ENCODE data around the gene C2CD3.
"Not testable (repeated sequence)": the region's sequence is repeated elsewhere in the genome, so short reads cannot be mapped to it uniquely, and the experiment has no call there.

The C2CD3 gene

GRCh38 chr11:74120260-74121035, 50.4 kb downstream of the C2CD3 start:
- not testable (repeated sequence) for DNase-seq (ENCODE audit: low spot score)

DNA sequence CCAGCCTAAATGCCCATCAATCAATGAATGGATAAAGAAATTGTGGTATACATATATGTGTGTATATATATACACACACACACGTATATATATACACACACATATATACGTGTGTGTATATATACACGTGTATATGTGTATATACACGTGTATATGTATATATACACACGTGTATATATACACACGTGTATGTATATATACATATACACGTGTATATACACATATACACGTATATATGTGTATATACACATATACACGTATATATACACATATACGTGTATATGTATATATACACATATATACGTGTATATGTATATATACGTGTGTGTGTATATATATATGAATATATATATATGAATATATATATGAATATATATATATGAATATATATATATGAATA, 54.1 kb downstream of the C2CD3 start:
- no peak for DNase-seq (ENCODE audit: low spot score)

DNA sequence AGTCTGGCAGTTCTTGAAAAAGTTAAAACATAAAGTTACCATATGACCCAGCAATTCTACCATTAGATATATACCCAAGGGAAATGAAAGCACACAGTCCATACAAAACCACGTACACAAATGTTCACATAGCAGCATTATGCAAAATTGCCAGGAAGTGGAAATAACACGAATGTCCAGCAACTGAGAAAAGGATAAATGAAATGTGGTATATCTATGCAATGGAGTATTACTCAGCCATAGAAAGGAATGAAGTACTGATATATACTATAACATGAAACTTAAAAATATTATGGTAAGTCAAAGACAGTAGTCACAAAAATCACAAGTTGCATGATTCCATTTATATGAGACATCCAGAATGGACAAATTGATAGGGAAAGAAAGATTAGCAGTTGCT, 57.9 kb downstream of the C2CD3 start:
- DNase-seq (ENCODE audit: low spot score), result no peak

GRCh38 chr11:74106124-74106523, 64.7 kb downstream of the C2CD3 start:
- no peak for DNase-seq (ENCODE audit: low spot score)

GRCh38 chr11:74102321-74102720, 68.5 kb downstream of the C2CD3 start:
- DNase-seq (ENCODE audit: low spot score), result no peak

- DNase-seq (ENCODE audit: low spot score), result no peak
Observed at GRCh38 chr11:74100735-74101134, 70.1 kb downstream of the C2CD3 start.

DNA sequence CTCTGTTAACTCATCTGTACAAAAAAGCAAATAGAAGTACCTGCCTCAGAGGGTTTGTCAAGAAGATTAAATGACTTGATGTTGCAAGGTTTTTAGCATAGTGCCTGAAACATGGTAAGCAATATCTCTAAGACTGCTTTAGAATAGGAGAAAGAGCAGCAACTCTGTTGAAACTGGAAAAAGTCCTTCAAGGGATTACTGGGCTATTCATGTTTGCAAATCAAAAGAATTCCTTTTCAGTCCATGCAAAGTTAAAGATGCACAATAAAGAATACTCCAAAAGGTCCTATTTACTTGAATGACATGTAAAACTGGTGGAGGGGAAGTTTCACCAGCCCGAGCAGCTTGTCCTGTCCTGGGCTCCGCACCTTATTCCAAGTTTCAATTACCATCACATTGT, 70.6 kb downstream of the C2CD3 start:
- no peak for DNase-seq (ENCODE audit: low spot score)

DNA sequence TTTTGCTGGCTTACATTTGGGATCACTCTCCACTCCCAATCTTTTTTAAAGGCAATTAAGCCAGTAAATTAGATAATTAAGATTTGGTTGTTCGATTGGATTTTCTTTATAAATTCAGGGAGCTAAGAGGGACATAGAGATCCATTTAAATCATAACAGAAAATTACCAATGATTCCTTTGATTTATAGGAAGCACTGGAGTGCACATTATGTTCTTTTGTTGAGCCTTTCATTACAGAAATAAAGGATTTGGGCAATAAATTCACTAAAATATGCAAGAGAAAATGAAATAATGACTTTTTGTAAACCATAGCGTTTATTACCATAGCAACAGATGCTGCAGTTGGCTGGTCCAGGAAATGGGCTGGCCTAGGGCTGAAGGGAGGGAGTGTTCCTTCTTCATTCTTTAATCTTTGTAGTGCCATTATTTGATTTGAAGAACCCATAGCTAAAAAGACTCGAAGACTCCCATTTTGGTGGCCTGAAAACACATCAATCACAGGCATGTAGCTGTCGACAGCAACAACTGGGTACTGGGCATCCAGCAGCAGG, 73.0 kb downstream of the C2CD3 start:
- no peak for DNase-seq (ENCODE audit: low spot score)

DNA sequence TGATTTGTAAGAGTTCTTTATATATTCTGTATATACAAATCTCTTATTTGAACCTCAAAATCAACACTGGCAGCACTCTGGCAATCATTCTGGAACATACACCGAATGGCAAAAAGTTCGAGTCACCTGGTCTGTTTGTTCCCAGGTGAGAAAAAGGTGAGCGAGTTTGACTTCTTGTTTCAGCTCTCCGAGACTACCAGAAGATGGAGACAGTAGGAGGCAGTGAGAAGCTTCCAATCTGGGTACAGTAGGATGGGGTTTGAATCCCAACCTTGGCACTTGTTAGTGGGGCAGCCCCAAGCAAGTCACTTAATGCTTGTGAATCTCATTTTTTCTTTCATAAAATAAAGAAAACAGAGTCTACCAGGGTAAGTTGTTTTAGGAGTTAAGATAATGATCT, 76.4 kb downstream of the C2CD3 start:
- no peak for DNase-seq (ENCODE audit: low spot score)

GRCh38 chr11:74092425-74092824, 78.4 kb downstream of the C2CD3 start:
- no peak for DNase-seq (ENCODE audit: low spot score)

GRCh38 chr11:74091549-74091948, 79.3 kb downstream of the C2CD3 start:
- DNase-seq (ENCODE audit: low spot score), result no peak

DNA sequence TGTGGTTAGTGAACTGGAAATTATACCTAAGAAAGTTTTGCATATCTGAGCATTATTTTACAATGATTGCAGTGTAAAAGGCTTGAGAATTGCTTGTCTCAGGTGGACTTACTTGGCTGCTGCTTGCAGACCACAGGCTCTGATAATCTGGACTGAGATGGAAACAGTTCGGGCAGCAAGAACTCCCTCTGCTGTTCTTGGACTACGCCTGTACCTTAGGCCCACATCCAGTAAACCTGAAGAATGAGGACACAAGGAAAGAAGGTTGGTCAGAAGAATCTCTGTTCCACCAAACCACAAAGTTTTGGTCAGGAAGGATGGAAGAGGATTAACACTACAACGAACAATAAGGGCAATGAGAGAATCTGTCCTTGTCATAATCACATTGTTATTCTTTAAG, 80.1 kb downstream of the C2CD3 start:
- no peak for DNase-seq (ENCODE audit: low spot score)

DNA sequence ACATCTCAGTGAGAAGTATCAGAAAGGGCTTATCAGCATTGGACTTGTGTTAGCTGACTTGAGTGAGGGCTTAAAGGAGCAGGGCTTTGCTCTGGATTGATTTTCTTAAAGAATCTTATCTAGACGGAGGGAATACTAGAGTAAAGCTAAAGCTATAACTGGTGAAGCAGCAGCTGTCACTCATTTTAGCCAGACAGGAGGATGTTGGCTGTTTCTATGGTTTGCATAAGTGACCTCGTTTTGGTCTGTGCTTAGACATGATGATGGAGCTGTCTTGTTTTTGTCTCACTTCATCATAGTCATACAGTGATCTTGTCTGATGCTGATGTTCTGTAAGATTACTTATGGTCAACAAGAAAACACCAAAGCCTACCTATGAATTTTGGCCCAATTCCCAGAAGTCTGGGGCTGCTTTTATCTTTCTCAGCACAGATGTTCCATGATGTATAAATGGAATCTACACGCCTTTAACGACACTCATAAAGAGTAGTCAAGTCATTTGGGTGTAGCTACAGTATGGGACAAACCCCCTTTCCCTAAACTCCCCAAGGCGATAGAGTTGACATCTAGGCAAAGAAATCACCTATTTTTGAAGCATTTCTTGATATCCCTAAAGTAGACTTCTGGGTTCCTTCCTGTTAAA, 84.4 kb downstream of the C2CD3 start:
- DNase-seq (ENCODE audit: low spot score), result no peak

DNA sequence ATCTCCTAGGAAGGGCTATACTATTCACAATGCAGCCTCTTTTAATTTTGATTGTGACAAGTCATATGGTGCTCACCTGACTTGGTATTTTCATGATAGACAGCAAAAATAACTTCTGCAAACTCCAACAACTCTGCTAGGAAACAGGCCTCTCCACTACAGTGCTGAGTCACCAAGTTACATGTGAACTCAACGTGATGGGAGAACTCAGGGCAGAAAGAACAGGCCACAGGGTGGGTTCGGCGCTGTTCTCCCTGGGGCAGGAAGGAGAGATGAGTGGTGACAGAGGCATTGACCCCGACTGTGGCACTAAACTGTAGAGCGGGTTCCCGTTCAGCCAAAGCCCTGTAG, 85.3 kb downstream of the C2CD3 start:
- no peak for DNase-seq (ENCODE audit: low spot score)

GRCh38 chr11:74084796-74085541, 85.8 kb downstream of the C2CD3 start:
- DNase-seq (ENCODE audit: low spot score), result no peak

- DNase-seq (ENCODE audit: low spot score), result not testable (repeated sequence)
Observed at GRCh38 chr11:74083927-74084326, 86.9 kb downstream of the C2CD3 start.

- no peak for DNase-seq (ENCODE audit: low spot score)
Observed at GRCh38 chr11:74081428-74081827, 89.4 kb downstream of the C2CD3 start.

GRCh38 chr11:74077193-74077592, 93.6 kb downstream of the C2CD3 start:
- no peak for DNase-seq (ENCODE audit: low spot score)

DNA sequence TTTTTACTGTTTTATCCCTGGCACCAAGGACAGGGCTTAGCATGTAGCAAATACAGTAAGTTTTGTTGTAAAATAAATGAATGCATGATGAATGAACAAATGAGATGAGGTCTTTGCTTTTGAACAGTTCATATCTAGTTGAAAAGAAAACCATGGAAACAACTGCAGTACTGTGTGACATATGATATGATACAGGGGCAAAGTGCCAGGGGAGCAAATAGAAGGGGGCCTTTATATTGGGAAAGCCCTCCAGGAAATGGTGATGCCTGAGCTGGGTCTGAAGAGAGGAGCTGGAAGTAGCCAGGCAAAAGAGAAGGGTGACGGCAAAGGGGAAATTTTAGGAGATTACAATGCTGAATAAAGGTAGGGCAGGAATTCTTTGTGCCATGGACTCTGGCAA, 98.1 kb downstream of the C2CD3 start:
- no peak for DNase-seq (ENCODE audit: low spot score)

- no peak for DNase-seq (ENCODE audit: low spot score)
Observed at GRCh38 chr11:74072286-74072685, 98.5 kb downstream of the C2CD3 start.

- no peak for DNase-seq (ENCODE audit: low spot score)
Observed at GRCh38 chr11:74070723-74071492, 99.9 kb downstream of the C2CD3 start.
